ENCODE data around the gene MCHR1.

Gene MCHR1

GRCh38 chr22:40723396-40723933 lies 44.2 kb downstream of the MCHR1 start:
- TF ChIP-seq ZBTB7A (IDR thresholded peaks at IDR 0.05; ENCODE audit: low read depth) (no peak), TEAD4 (IDR thresholded peaks at IDR 0.05) (no peak), EP300 (IDR thresholded peaks at IDR 0.05; ENCODE audit: borderline replicate concordance) (no peak), CREB1 (IDR thresholded peaks at IDR 0.05; ENCODE audit: low read depth) (no peak), RAD21 (IDR thresholded peaks at IDR 0.05; ENCODE audit: low read depth) (no peak), FOXM1 (IDR thresholded peaks at IDR 0.05; ENCODE audit: borderline replicate concordance, low read depth) (no peak), REST (IDR thresholded peaks at IDR 0.05; ENCODE audit: low read depth) (no peak), YY1 (IDR thresholded peaks at IDR 0.05; ENCODE audit: low read depth) (no peak), USF1 (IDR thresholded peaks at IDR 0.05) (no peak)

GRCh38 chr22:40726514-40726913 lies 47.2 kb downstream of the MCHR1 start:
- TF ChIP-seq NFIC (IDR thresholded peaks at IDR 0.05) (no peak), MAX (IDR thresholded peaks at IDR 0.05) (no peak), YY1 (IDR thresholded peaks at IDR 0.05; ENCODE audit: low read depth) (no peak), USF1 (IDR thresholded peaks at IDR 0.05) (no peak), RAD21 (IDR thresholded peaks at IDR 0.05; ENCODE audit: low read depth) (no peak), ZBTB7A (IDR thresholded peaks at IDR 0.05; ENCODE audit: low read depth) (no peak), EGR1 (IDR thresholded peaks at IDR 0.05) (no peak), CREB1 (IDR thresholded peaks at IDR 0.05; ENCODE audit: low read depth) (no peak)

- no peak for TF ChIP-seq ZBTB7A (IDR thresholded peaks at IDR 0.05; ENCODE audit: low read depth)
- TF ChIP-seq EGR1 (IDR thresholded peaks at IDR 0.05) = no peak
- TF ChIP-seq EP300 (IDR thresholded peaks at IDR 0.05; ENCODE audit: borderline replicate concordance) = no peak
- TF ChIP-seq USF1 (IDR thresholded peaks at IDR 0.05) = no peak
- TF ChIP-seq MAX (IDR thresholded peaks at IDR 0.05) = no peak
- no peak for TF ChIP-seq TEAD4 (IDR thresholded peaks at IDR 0.05)
- TF ChIP-seq NFIC (IDR thresholded peaks at IDR 0.05) = no peak
- TF ChIP-seq TCF12 (IDR thresholded peaks at IDR 0.05; ENCODE audit: low read depth) = no peak
- no peak for TF ChIP-seq TAF1 (IDR thresholded peaks at IDR 0.05; ENCODE audit: low read depth)
- TF ChIP-seq FOXM1 (IDR thresholded peaks at IDR 0.05; ENCODE audit: borderline replicate concordance, low read depth) = no peak
- TF ChIP-seq REST (IDR thresholded peaks at IDR 0.05; ENCODE audit: low read depth) = no peak
Observed at GRCh38 chr22:40727070-40727963, 48.0 kb downstream of the MCHR1 start.

GRCh38 chr22:40727964-40728615 lies 48.8 kb downstream of the MCHR1 start:
- no peak for TF ChIP-seq CEBPB (IDR thresholded peaks at IDR 0.05)
- TF ChIP-seq CREB1 (IDR thresholded peaks at IDR 0.05; ENCODE audit: low read depth) = no peak
- no peak for TF ChIP-seq FOXM1 (IDR thresholded peaks at IDR 0.05; ENCODE audit: borderline replicate concordance, low read depth)
- TF ChIP-seq EP300 (IDR thresholded peaks at IDR 0.05; ENCODE audit: borderline replicate concordance) = no peak
- TF ChIP-seq USF1 (IDR thresholded peaks at IDR 0.05) = no peak
- no peak for TF ChIP-seq TAF1 (IDR thresholded peaks at IDR 0.05; ENCODE audit: low read depth)
- no peak for TF ChIP-seq EGR1 (IDR thresholded peaks at IDR 0.05)
- TF ChIP-seq REST (IDR thresholded peaks at IDR 0.05; ENCODE audit: low read depth) = no peak
- TF ChIP-seq TCF12 (IDR thresholded peaks at IDR 0.05; ENCODE audit: low read depth) = no peak
- no peak for TF ChIP-seq ZBTB7A (IDR thresholded peaks at IDR 0.05; ENCODE audit: low read depth)
- no peak for TF ChIP-seq RAD21 (IDR thresholded peaks at IDR 0.05; ENCODE audit: low read depth)
- TF ChIP-seq NFIC (IDR thresholded peaks at IDR 0.05) = no peak
- TF ChIP-seq MAX (IDR thresholded peaks at IDR 0.05) = no peak
- TF ChIP-seq YY1 (IDR thresholded peaks at IDR 0.05; ENCODE audit: low read depth) = no peak
- no peak for TF ChIP-seq TEAD4 (IDR thresholded peaks at IDR 0.05)

Measured in Ishikawa (cell line).